HCT116 (cell line): Measurements from ENCODE around the gene CDC6.

Source experiments
- ATF3 ChIP-seq: IDR thresholded peaks from 2 replicates; pipeline ENCODE4 v1.6.1; 2012
- CTCF ChIP-seq, 3 experiments: fragments of 200-600 bp in 1 of 3; sonication (generic) in 1 of 3; IDR thresholded peaks in 2 of 3; conservative IDR thresholded peaks in 1 of 3; 2 replicates each; pipeline ENCODE4 v1.5.1; 2012 to 2017; ENCODE audit warnings: low read depth in 2 of 3, low read length in 2 of 3, antibody characterized with exemption in 1 of 3, borderline replicate concordance in 1 of 3, control low read depth in 1 of 3, mild to moderate bottlenecking in 1 of 3, mixed read lengths in 1 of 3, mixed run types in 1 of 3, moderate library complexity in 1 of 3; ENCODE audit not compliant: insufficient read depth in 1 of 3
- EGR1 ChIP-seq: IDR thresholded peaks from 2 replicates; pipeline ENCODE4 v1.6.1; 2012; ENCODE audit warnings: low read depth

DNA sequence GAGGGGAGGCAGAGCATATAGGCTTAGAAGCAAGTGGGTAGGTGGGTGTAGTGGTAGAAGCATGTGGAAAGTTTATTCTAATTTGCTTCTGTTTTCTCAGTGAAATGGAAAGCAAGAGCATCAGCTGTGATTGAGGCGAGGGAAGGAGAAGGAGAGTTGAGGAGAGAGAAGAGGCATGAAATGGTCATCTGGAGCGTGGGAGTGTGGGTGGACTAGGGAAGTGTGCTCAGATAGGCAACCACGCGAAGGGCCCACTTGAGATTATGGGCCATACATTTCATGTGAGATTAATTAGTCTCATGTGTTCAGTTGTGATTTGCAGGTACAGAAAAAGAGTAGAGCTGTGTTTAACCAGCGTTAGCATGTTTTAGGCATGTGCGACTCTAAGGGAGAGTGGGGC, 20.8 kb upstream of the CDC6 start:
- TF ChIP-seq EGR1 (no peak), ATF3 (no peak), CTCF (IDR thresholded peaks at IDR 0.05 in 2 of 3, conservative IDR thresholded peaks at IDR 0.05 in 1 of 3; ENCODE audit: borderline replicate concordance in 1 of 3, insufficient read depth in 1 of 3, low read depth in 2 of 3, low read length in 2 of 3) (no peak)
